ENCODE data around the gene GPR55. TPM values are rescaled to one million over a fixed set of nuclear protein-coding genes. Genes with fewer than 3 reads are reported as not detected.

The GPR55 gene
- total RNA-seq, 1 experiment from 2014 or later: not detected

DNA sequence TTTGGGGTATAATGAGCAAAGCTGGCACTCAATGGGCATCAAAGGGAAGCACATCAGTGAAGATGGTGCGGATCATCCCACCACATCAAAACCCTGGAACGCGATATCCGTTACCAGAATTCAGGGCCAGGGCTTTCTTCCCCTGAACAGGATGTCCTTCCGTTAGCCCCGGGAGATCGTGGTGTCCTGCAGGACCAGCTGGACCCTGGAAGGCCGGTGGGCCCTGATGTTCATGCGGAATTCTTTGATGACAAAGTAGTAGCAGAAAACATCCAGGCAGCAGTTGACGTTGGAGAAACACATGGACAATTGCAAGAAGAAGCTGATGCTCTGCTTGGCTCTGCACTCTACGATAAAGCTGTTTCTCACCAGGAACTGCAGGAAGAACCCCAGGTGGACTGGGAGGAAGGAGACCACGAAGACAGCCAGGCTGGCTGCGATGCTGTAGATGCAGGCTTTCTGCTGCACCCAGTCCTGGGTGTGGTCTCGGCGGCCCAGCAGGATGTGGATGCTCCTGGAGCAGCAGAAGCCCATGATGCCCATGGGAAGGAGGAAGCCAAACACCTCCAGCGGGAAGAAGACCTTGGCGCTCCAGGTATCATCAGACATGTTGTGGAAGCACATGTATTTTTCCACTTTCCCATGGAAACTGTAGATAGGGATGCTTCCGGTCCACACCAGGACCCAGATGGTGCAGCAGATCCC is 15.0 kb downstream of the GPR55 start (continued):
- TF ChIP-seq RORB (CRISPR knock-in tag; IDR thresholded peaks at IDR 0.05) (no peak), CREB1 (CRISPR knock-in tag; IDR thresholded peaks at IDR 0.05) (no peak), ATF2 (CRISPR knock-in tag; IDR thresholded peaks at IDR 0.05; ENCODE audit: borderline replicate concordance, low read depth) (no peak)

- no peak overlapping the region for H3K4me3 Mint-ChIP-seq
- CTCF ChIA-PET: interaction anchor here (1.4 to 4.8 kb wide), 2 partner anchors 15 to 60 kb away, joined by 3 to 25 read pairs; no protein-coding TSS in a partner anchor
- peaks cover 38% of the 10 kb centered on the region for H3K4me1 Mint-ChIP-seq
- DNase-seq (ENCODE audit: low spot score): no peak
- no peak overlapping the region for H3K27ac Mint-ChIP-seq
- TF ChIP-seq MYBL2 (CRISPR knock-in tag; IDR thresholded peaks at IDR 0.05) (no peak), NFYB (CRISPR knock-in tag; conservative IDR thresholded peaks at IDR 0.05; ENCODE audit: low read depth) (no peak), GRHL2 (CRISPR knock-in tag; IDR thresholded peaks at IDR 0.05; ENCODE audit: insufficient replicate concordance, severe bottlenecking) (no peak), OVOL2 (CRISPR knock-in tag; IDR thresholded peaks at IDR 0.05; ENCODE audit: borderline replicate concordance) (no peak), SMAD3 (CRISPR knock-in tag; IDR thresholded peaks at IDR 0.05; ENCODE audit: borderline replicate concordance) (no peak), JUN (CRISPR knock-in tag; IDR thresholded peaks at IDR 0.05) (no peak)
- peaks cover 16% of the 10 kb centered on the region; the same call in 1 of the 2 replicates for H3K9me3 Mint-ChIP-seq
- peaks cover 28% of the 10 kb centered on the region for H3K27me3 Mint-ChIP-seq (ENCODE audit: low read depth)
- POLR2A ChIA-PET: no interaction called here
- no peak for ATAC-seq
- H3K36me3 Mint-ChIP-seq: no peaks in the 10 kb centered on the region
Measured at GRCh38 chr2:230908595-230909191, 16.3 kb downstream of the GPR55 start.

DNA sequence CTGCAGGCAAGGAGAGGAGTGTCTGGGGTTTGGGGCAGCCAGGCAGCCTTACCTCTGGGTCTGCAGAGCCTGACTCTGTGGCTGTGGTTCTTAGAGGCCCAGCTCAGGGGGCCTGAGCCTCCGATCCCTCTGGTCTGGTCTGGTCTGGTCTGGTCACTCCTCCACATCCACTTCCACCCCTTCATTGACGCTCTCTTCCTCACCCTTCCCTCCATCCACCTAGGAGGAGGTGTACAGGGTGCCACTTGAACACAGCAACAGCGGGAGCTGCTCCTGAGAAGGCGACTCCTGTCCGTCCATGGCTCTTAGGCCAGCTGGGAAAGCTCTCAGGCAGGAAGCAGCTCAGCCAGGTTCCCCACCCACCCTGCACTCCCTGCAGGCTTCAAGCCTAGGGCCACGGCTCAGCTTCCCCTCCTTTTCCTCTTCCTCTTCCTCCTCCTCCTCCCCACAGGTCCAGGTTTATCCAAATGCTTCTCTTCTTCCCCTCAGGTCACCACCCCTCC is 16.9 kb downstream of the GPR55 start:
- POLR2A ChIA-PET: no interaction called here

More for the DNA sequence above, 16.9 kb downstream of the GPR55 start:
- ATAC-seq (no peak), DNase-seq (ENCODE audit: low spot score) (no peak)
- H3K4me3 Mint-ChIP-seq: no peak overlapping the region
- H3K27ac Mint-ChIP-seq: no peak overlapping the region
- TF ChIP-seq ZMAT4 (CRISPR knock-in tag; IDR thresholded peaks at IDR 0.05) (no peak), ZNF281 (CRISPR knock-in tag; IDR thresholded peaks at IDR 0.05) (no peak), ZNF138 (CRISPR knock-in tag; conservative IDR thresholded peaks at IDR 0.05) (no peak), ZNF423 (CRISPR knock-in tag; IDR thresholded peaks at IDR 0.05) (no peak)
- H3K36me3 Mint-ChIP-seq: no peaks in the 10 kb centered on the region
- H3K9me3 Mint-ChIP-seq: peaks cover 16% of the 10 kb centered on the region; the same call in 1 of the 2 replicates
- H3K27me3 Mint-ChIP-seq (ENCODE audit: low read depth): peaks cover 30% of the 10 kb centered on the region
- peaks cover 44% of the 10 kb centered on the region for H3K4me1 Mint-ChIP-seq
- CTCF ChIA-PET: interaction anchor here (1.4 to 4.8 kb wide), 2 partner anchors 16 to 60 kb away, joined by 3 to 25 read pairs; no protein-coding TSS in a partner anchor

Data from WTC11 (cell line).